HG02798 (cell line): ENCODE data around the gene VDR.
A peak's percentile ranks its signal among the peaks of the same experiment; 100 is the strongest.

Experiments
- ATAC-seq: cut with Tn5 transposase; IDR thresholded peaks from one replicate; pipeline ENCODE4 v1.9.1; 2021; ENCODE audit warnings: mild to moderate bottlenecking; ENCODE audit not compliant: unreplicated experiment, poor library complexity

Gene VDR

DNA sequence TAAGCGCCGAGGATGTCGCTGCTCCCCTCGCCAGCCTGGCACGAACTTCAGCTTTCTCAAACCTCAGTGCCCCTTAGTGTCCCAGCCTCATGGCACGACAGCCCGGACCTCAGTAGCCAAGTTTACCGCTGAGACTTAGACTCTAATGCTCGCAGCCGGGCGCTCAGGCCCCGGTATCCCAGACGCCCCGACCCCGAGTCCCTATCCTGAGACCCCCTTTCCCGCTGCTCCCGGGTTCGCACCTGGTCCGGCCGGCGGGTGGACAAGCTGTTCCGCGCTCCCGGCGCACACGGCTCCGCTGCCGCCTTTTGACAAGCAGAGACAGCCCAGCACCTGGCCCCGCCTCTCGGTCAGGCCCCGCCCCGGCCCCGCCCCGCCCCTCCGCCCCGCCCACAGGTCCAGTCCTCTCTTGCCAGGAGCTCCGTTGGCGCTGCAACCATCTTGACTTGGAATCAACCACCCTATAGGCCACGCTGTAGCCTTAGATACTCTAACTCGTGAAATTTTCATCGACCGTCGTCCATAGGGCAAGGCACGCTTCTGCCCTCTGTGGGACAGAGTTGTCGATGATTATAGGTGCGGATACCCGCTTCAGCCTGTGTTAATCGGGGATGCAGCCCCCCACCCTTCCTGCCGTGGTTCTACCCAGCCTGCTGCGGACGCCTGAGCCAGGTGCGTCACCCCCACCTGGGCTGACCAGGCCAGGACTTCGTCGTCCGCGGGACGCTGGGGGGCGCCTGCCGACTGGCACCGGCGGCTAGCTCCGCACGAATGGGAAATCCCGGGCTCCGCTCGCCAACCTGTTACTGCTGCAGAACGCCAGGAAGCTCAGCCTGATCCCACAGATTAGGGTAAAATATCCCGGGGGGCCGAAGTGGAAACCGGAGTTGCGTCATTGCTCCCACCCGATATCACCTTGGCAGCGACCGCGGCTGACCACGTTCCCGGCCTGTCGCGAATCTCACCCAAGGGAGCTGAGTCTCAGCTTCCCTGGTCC is at the start of gene VDR:
VDR (minus strand) TSS at position 282 of the 997 bp plus-strand sequence. CDS start 25,881 bp downstream, outside the sequence.
- peak; percentile 63 for ATAC-seq

DNA sequence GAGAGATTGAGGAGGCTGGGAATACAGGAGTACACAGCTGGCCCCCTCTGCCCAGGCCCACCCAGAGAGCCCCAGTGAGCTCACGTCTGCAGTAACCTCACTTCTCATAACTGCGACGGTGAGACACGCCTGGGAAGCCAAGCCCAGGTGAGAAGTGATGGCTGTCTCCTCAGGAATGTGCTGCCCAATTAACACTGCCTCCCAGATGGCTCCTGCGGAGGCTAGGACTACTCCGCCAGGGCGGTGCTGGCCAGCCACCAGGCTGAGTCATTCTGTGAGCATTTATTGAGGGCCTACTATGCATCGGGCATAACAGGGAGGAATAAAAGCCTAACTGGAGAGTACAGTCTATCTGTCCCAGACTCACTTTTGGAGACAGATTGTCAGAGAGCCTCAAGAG is 49.3 kb upstream of the VDR start:
- ATAC-seq = no peak

DNA sequence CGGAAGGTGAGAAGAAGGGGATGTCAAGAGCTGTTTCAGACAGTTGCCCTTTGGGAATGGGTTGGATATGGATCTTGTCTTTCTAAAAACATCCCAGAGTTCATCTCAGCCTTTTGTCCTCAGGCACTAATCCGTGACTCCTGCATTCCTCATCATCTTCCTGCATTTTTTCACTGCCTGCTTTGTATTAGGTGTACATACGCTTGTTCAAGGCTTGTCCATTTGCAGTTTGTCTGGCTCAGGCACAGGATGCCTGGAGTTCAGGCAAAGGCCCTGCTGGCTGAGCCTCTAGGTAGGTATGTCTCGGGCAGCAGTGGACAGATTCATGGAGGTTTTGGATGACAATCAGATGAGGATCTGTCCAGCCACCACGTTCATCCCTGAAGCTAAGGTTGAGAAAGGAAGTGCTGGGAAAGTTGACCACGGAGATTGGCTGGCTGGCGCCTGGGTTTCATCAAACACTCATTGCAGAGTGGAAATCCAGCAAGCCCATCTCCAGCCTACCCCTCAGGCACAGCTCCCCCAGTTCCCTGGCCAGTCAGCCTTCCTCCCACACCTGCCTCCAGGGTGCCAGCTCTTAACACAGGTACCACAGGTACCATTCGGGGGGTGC is 46.2 kb upstream of the VDR start:
- no peak for ATAC-seq

DNA sequence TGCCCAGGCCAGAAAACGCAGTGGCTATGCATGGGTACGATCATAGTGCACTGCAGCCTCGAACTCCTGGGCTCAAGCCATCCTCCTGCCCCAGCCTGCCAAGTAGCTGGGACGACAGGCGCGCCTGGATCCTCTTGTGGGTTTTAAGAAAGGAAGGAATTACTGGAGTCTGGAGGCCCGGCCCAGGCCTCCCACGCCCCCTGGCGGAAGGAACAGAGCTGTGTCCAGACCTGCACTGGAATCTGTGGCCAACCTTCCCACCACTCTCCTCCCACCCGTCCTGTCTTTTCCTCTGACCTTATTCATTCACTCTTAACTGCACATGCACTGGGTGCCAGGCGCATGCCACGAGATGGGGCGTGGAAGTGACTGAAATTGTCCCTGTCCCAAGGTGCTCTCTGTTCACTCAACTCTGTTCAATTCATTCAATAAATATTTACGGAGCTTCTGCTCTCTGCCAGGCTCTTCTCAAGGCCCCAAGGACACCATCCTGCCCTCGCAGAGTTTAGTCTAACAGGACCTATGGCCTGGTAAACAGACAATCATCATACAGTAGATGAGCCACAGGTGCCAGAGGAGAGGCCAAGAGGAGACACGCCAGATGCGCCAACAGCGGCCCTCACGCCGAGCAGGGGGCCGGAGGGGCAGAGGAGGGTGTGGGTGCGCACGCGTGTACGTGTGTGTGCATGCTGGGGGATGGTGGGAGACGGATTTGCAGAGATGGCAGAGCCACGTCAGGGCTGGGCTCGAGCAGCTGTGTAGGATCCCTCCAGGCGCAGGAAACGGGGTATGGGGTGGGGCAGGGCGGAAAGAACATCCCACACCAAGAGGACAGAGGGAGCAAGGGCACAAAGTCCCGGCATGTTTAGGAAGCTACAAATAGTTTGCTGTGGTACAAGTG is 44.9 kb upstream of the VDR start:
- peak; percentile 64 for ATAC-seq

DNA sequence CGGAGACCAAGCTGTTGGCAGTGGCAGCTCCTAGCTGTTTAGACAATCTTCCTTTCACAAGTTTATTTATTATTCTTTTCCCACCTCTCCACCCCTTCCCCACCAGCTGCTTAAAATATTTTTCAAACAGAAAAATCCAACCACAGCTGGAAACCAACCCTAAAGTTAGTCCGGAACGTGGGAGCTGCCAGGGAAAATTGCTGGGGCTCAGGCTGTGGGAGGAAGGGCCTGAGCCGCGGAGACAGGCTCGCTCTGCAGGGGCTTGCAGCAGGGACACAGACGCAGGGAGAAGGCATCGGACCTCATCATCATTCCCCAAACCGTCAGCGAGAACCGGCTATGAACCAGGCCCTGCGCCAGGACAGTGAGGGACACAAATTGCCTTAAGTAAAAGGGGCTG is 42.5 kb upstream of the VDR start:
- no peak for ATAC-seq

DNA sequence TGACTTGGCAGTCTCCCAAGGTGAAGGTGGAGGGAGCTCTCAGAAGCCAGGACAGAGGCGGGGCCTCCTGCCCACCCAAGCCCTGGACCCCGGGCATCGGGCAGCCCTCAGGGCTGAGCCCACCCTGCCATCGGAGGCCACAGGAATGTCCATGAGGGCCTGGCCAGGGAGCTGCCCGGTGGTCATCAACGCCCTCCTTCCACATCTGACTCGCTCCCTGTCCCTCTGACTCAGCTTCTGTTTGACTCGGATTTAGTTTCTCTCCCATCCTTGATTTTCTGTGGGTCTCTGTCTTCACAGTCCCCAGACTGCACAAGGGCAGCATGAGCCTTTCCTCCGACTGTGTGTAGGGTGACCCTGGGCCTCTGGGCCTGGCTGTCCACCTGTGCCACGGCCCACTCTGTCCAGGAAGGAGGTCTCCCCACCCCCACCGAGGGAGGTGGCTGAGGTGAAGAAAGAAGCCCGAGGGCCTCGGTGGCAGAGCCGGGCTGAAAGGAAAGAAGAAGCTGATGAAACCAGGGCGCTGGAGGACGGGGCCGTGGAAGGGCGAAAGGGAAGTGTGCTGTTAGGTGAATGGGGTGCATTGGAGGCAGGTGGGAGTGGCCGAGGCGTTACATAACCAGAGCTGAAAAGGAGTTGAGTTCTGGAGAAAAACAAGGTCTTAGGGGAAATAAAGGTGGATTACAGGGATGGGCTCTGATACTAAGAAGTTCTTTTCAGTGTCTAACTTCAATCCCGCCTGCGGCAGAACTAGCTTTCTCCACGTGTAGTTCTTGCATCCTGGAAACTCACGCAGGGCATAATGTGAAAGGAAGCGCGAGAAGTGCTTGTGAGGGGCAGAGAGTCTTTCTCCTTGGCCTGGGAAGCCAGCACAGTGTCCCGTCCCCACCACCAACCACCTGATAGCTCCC is 41.9 kb upstream of the VDR start:
- ATAC-seq = no peak

DNA sequence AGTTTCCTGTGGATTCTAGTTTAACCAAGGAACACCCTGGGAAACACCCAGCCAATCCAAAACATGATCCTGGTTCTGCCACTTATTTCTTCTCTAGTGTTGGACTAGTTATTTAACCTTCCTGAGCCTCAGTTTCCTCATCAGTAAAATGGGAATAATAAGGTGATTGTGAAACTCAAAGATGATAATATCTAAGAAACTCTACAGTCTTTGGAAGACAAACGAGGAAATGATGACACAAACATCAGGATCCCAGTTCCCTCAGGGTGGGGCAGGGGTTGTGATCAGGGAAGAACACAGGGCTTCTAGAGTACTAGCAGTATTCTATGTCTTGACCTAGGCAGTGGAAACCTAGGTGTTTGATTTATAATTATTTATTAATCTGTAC is 40.5 kb upstream of the VDR start:
- ATAC-seq = no peak

DNA sequence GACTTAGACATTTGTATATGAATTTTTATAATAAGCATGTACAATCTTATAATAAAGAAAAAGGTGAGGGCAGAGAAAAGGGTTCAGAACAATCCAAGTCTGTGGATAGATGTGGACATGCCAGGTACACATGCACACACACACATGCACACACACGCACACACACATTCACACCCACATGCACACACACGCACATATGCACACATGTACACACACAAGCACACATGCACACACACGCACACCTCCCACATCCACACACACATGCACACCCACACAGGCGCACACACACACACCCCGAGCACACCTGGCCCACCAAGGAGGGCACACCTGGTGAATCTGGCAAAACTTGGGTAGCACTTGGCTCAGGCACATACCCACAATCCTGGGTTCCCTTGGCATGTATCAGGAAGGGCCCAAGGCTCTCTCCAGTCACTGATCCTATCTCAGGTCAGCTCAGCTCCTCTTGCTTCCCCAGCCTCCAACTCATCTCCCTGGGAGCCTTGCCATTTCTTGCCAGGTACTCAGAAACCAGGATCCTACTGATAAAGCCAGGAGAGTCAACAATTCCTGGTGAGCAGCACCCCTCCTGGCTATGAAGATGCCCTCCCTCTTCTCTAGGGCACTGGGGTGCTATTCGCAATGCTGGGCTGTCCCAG is 40.0 kb upstream of the VDR start:
- ATAC-seq = no peak

DNA sequence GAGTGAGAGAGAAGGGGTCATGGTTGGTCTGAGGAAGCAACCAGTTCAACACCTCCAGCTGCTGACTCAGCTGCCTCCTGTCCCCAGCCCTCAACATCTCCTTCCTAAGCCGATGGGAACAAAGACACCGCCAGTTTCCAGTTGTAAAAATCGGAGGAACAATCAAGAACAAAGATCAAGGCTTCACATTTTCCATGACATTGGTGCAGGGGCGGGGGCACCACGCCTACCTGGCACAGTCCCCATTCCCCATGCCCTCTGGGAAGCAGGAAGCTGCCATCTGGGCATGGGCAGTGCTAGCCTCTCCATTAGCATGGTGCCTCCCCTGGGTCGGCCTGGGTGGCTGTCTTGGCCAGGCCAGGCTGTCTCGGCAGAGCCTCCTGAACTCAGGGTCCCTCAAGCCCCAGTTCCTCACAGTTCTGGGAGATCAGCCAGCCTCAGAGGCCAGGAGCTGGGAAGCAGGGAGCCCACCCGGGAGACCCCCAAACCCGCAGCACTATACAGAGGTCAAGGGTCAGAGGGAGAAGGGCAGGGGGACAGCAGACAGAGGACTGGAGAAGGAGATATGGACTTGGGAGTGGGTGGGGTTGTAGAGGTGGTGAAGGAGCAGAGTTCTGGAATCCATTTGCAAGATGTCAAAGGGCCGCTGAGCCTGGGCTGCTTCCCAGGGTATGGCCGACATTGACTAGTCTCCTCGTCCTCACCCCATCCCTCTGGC is 39.0 kb upstream of the VDR start:
- ATAC-seq = no peak

DNA sequence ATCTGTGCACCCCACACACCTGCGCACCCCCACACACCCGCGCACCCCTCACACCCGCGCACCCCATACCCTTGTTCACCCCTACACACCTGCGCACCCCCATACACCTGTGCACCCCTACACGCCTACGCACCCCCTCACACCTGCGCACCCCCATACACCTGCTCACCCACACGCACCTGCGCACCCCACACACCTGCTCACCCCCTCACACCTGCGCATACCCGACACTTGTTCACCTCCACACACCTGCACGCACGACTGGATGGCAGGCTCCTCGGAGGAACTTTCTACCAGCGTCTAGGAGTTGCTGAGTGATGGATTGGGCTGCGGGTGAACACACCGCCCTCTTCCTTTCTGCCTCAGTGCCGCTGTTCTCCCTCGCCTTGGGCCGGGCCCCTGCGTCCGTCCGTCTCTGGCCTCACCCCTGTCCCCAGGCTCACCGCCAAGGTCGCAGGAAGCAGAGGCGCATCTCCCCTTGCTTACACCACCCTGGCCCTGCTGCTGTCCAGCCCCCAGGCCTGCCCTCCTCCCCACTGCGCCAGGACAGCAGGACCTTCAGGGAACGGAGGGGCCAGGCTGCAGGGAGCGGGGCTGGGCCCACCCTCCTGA is 37.9 kb upstream of the VDR start:
- no peak for ATAC-seq

DNA sequence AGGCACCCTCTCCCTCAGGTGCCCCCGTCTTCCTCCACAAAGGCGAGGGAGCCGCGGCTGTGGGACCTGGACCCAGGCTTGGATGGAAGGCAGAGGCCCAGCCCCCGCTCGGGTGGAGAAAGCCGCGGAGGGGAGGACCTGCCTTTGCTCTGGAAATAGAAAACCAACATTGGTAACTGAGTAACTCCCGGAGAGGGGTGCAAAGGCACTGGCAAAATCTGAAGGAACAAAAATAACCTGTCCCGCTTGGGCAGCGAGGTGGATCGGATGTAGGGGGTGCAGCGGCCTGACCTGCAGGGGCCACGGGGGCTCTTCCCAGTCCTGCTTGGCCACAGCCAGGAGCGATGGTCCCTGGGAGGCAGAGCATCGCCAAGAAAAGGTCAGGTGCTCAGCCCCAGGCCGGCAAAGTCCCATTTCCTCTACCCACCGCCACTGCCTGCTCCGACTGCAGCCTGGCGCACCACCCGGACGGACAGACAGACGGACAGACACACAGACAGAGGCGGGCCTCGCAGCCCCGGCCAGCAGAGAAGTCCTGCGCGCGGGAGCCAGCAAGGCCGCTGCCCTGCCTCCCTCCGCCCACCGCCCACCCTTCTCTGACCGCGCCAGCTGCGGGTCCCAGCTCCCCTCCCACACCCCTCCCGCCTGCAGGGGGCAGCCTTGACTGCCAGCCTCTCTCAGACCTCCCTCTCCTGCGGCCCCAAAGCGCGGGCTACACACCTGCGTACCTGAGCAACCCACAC is 37.2 kb upstream of the VDR start:
- no peak for ATAC-seq

DNA sequence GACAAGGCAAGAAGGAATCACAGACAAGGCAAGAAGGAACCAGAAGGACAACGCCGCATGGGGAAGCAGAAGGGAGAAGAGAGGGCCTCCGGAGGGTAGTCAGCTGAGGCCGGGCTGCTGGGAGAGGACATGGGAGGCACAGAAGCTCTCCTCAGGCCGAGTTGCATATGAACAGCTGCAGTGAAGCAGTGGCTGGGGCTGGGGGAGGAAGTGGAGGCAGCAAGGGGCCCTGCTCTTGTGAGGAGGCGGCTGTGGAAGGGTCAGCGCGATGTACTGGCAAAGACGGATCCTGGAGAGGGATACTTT is 36.6 kb upstream of the VDR start:
- ATAC-seq = no peak

DNA sequence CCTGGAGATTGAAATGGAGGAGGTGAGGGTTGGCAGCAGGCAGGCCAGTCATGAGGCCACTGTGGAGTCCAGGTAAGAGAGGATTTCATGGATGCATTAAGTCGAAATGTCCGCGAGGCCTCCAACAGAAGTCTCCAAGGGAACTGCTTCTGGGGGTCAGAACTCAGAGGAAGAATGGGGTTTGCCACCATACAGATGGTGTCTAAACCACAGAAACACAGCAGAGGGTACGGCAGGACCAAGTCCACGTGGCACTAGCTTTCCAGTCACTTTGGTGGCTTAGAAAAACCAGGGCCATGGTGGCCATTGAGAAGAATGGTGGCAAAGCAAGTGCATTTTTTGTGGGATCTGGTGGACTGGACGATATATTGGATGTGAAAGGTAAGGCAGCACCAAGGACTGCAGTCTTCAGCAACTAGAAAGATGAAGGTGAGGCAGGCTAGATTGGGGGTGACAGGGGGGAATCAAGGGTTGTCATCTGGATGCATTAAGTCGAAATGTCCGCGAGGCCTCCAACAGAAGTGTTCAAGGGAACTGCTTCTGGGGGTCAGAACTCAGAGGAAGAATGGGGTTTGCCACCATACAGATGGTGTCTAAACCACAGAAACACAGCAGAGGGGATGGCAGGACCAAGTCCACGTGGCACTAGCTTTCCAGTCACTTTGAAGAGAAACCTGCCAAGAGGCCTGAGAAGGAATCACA is 36.1 kb upstream of the VDR start:
- ATAC-seq = no peak

DNA sequence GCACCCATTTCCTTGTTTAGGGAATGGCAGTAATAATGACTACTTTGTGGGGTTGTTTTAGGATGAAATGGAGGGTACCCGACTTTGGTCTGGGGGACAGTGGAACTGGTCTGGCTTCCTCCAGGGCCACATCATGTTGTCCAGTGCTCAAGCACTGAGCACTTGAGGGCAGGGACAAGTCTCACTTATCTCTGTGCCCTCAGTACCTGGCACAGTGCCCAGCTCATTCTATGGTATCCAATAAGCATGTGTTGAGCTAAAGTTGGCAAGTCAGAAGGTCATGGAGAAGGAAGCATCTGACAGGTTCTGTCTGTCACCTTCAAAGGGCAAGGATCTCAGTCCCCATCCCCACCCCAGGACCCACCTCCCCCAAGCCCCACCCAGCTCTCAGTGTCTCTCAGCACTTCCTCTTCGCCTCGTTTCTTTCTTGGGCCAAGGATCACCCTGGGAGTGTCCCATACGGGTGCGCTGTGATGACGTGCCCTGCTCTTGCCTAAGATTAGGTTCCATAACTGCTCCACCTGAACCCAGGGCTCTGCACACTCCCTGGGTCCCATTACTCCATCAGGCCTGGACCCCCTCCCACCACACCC is 34.3 kb upstream of the VDR start:
- ATAC-seq = no peak

DNA sequence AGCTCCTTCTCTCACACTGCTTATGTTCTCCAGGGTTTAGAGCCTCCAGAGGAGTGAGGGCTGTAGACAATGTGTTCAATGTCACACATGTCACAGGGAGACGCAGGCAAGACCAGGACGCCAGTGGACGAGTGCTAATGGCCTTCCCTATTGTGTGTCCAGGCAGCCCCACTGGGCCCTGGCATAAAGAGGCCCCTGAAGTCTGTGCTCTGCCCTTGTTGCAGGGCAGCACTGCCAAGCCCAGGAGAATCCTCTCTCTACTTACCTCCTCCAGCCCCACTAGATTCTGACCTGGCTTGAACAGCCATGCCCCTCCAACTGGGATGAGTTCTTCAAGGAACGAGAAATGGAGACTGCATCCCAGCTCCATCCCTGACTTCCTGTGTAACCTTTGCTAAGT is 33.8 kb upstream of the VDR start:
- no peak for ATAC-seq

DNA sequence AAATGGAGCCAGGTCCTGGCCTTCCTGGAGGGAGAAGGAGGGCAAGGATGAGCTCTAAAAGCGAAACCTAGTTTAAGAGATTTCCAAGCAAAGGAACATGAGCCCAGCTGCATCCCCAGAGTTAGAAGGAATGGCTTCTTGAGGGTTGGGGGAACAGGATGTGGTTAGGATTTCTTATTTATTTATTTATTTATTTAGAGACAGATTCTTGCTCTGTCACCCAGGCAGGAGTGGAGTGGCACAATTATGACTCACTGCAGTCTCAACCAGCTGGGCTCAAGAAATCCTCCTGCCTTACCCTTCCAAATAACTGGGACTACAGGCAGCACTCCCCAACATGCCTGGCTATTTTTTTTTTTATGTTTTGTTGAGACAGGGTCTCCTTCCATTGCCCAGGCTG is 33.3 kb upstream of the VDR start:
- no peak for ATAC-seq

DNA sequence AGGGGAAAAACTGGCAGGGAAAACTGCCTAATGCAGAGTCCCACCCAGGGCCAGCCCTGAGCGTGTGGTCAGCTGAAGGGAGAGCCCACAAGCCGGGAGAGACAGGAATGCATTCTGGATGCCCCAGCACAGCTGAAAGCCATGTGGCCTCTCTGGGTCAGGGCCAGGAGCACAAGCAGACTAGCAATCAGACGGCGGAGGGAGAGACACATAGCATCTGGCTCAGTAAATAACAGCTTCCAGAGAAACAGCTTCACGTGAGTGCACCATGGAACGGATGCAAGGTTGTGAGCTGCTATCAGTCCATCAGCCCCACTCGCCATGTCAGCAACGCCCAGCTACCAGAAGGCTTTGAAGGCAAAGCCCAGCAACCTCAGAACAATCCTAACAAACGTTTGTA is 30.4 kb upstream of the VDR start:
- no peak for ATAC-seq
